VCaP (cell line): ENCODE results near the gene FOXK1.

Source experiments
- H3K27ac ChIP-seq: fragments of 450-650 bp; 2 replicates; pipeline ENCODE4 v1.5.1; 2017
- TF ChIP-seq, protein P1 (sequence below): fragments of 450-650 bp; conservative IDR thresholded peaks from 2 replicates; pipeline ENCODE4 v1.5.1; 2017; ENCODE audit warnings: mild to moderate bottlenecking, moderate library complexity

Gene FOXK1

DNA sequence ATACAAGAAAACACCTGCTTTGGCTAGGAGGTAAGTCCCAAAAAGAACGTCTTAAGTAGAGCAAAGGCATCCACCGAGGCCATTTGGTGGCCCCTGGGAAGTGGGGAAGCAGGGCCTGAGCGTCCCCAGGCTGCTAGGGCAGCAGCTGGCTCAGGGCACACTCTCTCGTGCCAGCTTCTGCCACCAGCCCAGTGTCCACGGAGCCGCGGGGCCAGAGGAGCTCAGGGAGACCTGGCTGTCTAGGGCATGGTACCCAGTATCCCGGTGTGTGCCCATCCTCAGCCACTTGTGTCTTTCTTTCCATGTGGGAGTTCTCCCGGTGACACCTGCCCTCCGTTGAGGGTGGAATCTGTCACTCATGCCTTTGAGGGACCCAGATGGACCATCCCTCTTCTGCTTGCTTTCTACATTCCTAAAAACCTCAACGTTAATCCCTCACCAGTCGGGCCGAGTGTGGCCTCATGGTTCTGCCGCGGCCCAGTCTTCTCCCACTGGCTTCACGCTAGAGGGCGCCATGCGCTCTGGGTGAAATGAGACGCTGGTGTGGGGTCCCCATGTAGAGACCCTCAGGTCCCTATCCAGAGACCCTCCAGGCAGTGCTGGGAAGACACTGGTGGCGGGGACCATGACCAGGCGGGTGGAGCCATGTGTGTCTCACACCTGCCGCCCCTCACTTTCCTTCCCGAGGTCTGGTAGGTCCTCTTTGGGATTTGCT lies 83.8 kb downstream of the FOXK1 start:
- H3K27ac ChIP-seq = no peak overlapping the region
- TF ChIP-seq, protein P1, sequence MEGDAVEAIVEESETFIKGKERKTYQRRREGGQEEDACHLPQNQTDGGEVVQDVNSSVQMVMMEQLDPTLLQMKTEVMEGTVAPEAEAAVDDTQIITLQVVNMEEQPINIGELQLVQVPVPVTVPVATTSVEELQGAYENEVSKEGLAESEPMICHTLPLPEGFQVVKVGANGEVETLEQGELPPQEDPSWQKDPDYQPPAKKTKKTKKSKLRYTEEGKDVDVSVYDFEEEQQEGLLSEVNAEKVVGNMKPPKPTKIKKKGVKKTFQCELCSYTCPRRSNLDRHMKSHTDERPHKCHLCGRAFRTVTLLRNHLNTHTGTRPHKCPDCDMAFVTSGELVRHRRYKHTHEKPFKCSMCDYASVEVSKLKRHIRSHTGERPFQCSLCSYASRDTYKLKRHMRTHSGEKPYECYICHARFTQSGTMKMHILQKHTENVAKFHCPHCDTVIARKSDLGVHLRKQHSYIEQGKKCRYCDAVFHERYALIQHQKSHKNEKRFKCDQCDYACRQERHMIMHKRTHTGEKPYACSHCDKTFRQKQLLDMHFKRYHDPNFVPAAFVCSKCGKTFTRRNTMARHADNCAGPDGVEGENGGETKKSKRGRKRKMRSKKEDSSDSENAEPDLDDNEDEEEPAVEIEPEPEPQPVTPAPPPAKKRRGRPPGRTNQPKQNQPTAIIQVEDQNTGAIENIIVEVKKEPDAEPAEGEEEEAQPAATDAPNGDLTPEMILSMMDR = peak; percentile 20; the same call in 1 of the 2 replicates

DNA sequence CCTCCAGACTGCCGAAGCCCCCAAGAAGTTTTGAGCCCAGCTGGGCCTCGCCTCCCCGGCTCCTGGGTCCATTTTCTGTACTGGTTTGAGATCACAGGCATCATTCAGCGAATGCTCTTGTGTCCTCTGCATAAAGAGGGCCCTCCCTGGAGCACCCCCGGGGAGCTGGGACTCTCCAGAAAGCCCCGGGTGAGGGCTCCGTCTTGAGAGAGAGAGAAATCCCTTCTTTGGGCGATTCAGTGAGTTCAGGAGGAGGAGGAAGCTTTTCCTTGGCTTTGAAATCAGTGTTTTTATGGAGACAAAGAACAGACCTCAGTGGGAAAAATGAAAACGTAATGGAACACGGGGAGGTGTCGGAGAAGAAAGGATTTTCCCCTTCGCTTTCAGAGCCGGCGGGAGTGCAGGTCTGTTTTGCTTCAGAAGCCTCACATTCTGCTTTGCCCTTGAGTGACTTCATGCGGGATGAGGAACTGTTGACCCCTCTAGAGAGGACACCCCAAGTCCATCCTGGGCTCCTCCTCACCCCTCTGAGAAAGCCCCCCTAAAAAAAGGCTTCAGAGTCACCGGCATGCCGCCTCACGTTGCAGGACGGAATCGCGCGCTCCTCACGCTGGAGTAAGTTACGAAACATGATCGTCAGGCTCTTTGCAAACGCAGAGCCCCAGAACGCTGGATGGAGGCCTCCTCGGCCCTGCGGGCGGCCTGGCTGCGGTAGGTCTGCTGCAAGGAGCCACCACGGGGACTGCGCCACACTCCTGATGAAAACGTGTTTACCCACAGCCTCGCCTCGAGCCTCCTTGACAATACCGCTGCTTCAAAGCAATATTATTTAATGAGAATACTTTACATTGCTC lies 84.8 kb downstream of the FOXK1 start:
- H3K27ac ChIP-seq = no peak overlapping the region
- TF ChIP-seq, protein P1 = no peak

DNA sequence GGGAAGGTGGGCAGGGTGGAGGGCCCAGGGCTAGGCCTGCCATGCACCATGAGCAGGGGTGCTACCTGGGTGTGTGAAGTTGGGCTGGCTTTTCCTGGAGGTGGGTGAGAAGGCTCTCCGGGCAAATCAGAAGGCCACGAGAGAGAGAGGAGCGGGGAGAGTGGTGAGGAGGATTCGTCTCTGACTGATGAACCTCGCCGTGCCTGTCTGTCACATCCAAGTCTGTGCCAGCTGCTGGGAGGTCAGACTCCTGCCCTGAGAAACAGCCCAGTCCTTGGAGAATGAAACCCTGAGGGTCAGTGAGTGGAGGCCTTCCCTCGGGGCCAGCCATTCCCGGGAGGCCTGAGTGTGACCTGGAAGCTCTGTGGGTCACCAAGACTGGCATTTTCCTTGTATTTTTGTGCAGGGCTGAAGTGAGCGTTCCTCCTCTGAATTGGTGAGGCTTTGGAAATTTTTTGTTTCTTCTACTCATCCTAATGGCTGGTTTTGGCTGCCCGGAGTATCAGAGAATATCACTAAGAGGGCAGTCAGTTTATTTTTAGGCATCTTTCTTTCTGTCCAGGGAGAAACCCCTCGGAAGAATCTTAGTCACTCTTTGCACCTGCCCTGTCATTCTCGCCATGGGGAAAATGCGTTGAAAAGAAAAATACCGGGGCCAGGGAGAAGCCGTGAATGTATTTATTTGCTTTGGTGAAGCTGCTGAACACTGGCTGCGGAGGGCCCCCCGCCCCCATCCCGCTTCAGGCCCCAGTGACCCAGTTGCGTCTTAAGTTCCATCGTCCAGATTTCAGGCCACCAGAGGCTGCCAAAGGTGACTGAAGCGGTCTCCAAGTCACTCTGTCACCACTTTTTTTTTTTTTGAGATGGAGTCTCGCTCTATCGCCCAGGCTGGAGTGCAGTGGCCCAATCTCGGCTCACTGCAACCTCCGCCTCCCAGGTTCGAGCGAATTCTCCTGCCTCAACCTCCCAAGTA lies 86.8 kb downstream of the FOXK1 start:
- H3K27ac ChIP-seq = peak overlapping the region; percentile 18

DNA sequence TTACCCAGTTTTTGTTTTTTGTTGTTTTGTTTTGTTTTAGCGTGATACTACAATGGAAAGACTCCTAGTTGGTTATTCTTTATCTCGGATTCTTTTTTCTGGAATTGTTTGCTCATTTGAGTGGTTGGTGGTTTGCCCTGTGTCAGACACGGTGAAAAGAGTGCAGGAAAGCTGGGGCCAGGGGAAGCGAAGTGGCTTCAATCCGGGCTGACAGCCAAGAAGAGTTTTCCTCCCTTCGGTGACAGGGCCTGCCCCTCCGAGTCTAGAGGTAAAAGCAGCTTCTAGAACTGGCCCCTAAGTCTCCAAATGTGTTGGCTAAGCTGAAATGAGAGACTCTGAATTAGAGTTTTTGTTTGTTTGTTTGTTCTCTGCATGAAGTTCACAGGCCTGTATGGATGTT lies 87.7 kb downstream of the FOXK1 start:
- H3K27ac ChIP-seq = peak overlapping the region; percentile 18
- TF ChIP-seq, protein P1 = no peak

More for the DNA sequence above, 86.8 kb downstream of the FOXK1 start:
- TF ChIP-seq, protein P1 = no peak

DNA sequence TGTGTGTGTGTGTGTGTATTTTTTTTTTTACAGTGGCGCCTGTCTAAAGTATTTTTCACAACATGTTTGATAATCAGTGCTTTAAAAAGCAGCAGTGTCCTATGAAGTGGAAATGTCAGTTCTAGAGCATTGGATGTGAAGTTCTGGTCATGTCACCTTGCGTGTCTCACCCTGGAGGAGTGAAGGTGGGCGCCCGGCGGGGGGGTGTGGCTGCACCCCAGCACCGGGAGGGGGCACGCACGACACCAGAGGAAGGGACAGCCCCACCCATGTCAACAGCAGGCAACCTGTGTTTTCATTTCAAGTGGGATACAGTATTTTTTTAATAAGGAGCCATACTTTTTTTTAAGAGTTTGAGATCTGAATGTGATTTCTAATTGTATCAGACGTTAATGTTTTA lies 88.8 kb downstream of the FOXK1 start:
- H3K27ac ChIP-seq = no peak overlapping the region

DNA sequence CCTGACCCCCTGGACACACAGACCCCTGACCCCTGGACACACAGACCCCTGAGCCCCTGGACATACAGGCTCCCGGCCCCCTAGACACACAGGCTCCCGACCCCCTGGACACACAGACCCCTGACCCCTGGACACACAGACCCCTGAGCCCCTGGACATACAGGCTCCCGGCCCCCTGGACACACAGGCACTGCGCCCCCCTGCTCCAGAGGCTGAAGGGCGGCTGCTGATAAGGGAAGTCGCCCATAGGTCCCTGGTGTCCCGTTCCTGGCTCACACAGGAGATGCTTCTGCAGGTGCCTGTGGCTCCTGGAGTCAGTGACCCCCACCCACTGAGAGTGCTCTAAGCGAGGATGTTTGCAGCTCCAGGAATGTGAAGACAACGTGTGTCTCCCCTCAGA lies 89.6 kb downstream of the FOXK1 start:
- H3K27ac ChIP-seq = no peak overlapping the region
- TF ChIP-seq, protein P1 = no peak

More for the DNA sequence above, 88.8 kb downstream of the FOXK1 start:
- TF ChIP-seq, protein P1 = no peak
